NT2/D1 (cell line): ENCODE measurements around the gene ADH6.
"Not testable (repeated sequence)": the region's sequence is repeated elsewhere in the genome, so short reads cannot be mapped to it uniquely, and the experiment has no call there.

Experiments
- SUZ12 ChIP-seq: IDR thresholded peaks from 2 replicates; pipeline ENCODE4 v1.6.1; 2011; ENCODE audit not compliant: insufficient read length, insufficient read depth; ENCODE audit errors: extremely low read depth
- YY1 ChIP-seq: IDR thresholded peaks from 2 replicates; pipeline ENCODE4 v1.6.1; 2011; ENCODE audit not compliant: insufficient read length, insufficient read depth

DNA sequence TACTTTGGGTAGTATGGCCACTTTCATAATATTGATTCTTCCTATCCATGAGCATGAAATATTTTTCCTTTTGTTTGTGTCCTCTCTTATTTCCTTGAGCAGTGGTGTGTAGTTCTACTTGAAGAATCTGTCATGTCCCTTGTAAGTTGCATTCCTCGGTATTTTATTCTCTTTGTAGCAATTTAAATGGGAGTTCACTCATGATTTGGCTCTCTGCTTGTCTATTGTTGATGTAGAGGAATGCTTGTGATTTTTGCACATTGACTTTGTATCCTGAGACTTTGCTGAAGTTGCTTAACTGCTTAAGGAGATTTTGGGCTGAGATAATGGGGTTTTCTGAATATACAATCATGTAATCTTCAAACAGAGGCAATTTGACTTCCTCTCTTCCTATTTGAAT, 9.7 kb upstream of the ADH6 start:
- not testable (repeated sequence) for TF ChIP-seq SUZ12, YY1
